Measurements from ENCODE around the gene WDR6. TPM values are rescaled to one million over a fixed set of nuclear protein-coding genes. Genes with fewer than 3 reads are reported as not detected.

The WDR6 gene
- total and polyA plus RNA-seq, 8 donors = 51.6 to 184 (median 141) TPM

GRCh38 chr3:49013113-49013737 lies 6.0 kb downstream of the WDR6 start:
- H3K36me3 ChIP-seq = peaks cover 22 to 68% (median 57%) of the 10 kb centered on the region in 4 donors
- peak overlapping the region in 3 of 5 donors; percentile 5 to 15 (median 6) for H3K27ac ChIP-seq
- H3K27me3 ChIP-seq = no peaks in the 10 kb centered on the region
- intact Hi-C loops (cut with DNase I; ENCODE audit: low total_unique reads) = no loop called here
- no peak for TF ChIP-seq POLR2A (IDR thresholded peaks at IDR 0.05)
- TF ChIP-seq CTCF (IDR thresholded peaks at IDR 0.05) = no peak
- TF ChIP-seq POLR2AphosphoS5 (IDR thresholded peaks at IDR 0.05) = no peak
- no peak for TF ChIP-seq EP300 (IDR thresholded peaks at IDR 0.05)
- H3K4me3 ChIP-seq = no peak overlapping the region
- DNase-seq = peak in 1 of 2 donors; percentile 21
- H3K4me1 ChIP-seq = peaks cover 27 to 70% (median 53%) of the 10 kb centered on the region in 4 donors
- 74 to 85% (median 77%) methylated on average over 4 to 19 of the region's 19 CpGs for WGBS, 5 donors
- H3K9me3 ChIP-seq = no peaks in the 10 kb centered on the region

GRCh38 chr3:49013738-49014660 lies 6.8 kb downstream of the WDR6 start:
- peak; percentile 66 to 69 for DNase-seq
- Histone ChIP-seq H3K27ac (no peak overlapping the region), H3K4me3 (no peak overlapping the region), H3K27me3 (no peaks in the 10 kb centered on the region), H3K4me1 (peaks cover 26 to 67% (median 52%) of the 10 kb centered on the region in 4 donors), H3K9me3 (no peaks in the 10 kb centered on the region), H3K36me3 (peaks cover 22 to 66% (median 57%) of the 10 kb centered on the region in 4 donors)
- WGBS, 5 donors = 79 to 85% (median 83%) methylated on average over 16 to 24 of the region's 24 CpGs
- intact Hi-C loops (cut with DNase I; ENCODE audit: low total_unique reads) = no loop called here
- TF ChIP-seq EP300 (IDR thresholded peaks at IDR 0.05) = no peak
- TF ChIP-seq CTCF (IDR thresholded peaks at IDR 0.05) = peak in 5 of 7 experiments; percentile 32 to 60 (median 45)

GRCh38 chr3:49015072-49015471 lies 7.9 kb downstream of the WDR6 start:
- DNase-seq = peak in 1 of 2 donors; percentile 3
- H3K36me3 ChIP-seq = peaks cover 22 to 59% (median 57%) of the 10 kb centered on the region in 4 donors

More at GRCh38 chr3:49015072-49015471, 7.9 kb downstream of the WDR6 start:
- peaks cover 36 to 68% (median 58%) of the 10 kb centered on the region in 4 donors for H3K4me1 ChIP-seq
- H3K27ac ChIP-seq = no peak overlapping the region
- WGBS, 5 donors = 78 to 85% (median 80%) methylated on average over 6 to 8 of the region's 8 CpGs
- no peaks in the 10 kb centered on the region for H3K9me3 ChIP-seq
- TF ChIP-seq POLR2A (IDR thresholded peaks at IDR 0.05) = no peak
- TF ChIP-seq EP300 (IDR thresholded peaks at IDR 0.05) = no peak
- TF ChIP-seq CTCF (IDR thresholded peaks at IDR 0.05) = no peak
- TF ChIP-seq POLR2AphosphoS5 (IDR thresholded peaks at IDR 0.05) = no peak
- intact Hi-C loops (cut with DNase I; ENCODE audit: low total_unique reads) = no loop called here
- H3K27me3 ChIP-seq = no peaks in the 10 kb centered on the region
- no peak overlapping the region for H3K4me3 ChIP-seq

All from stomach (tissue), 9 donors.